Neuronal stem cell (in vitro differentiated cells): Measurements from ENCODE around the gene STK32B.

Experiments
- DNase-seq: peaks from one replicate; pipeline ENCODE4 v3.0.0-alpha.2; 2013; ENCODE audit warnings: low spot score
- H2AFZ ChIP-seq: one replicate; pipeline ENCODE4 v1.6.1; 2013; ENCODE audit warnings: mild to moderate bottlenecking, low read length, inconsistent platforms
- H2AK5ac ChIP-seq: 2 replicates; pipeline ENCODE4 v1.6.1; 2013; ENCODE audit warnings: low read depth, mild to moderate bottlenecking, inconsistent platforms, low read length, moderate library complexity, mixed read lengths
- H2BK120ac ChIP-seq: 2 replicates; pipeline ENCODE4 v1.6.1; 2013; ENCODE audit warnings: low read depth, mild to moderate bottlenecking, inconsistent platforms, low read length, moderate library complexity, mixed read lengths
- H2BK12ac ChIP-seq: one replicate; pipeline ENCODE4 v1.6.1; 2013; ENCODE audit warnings: low read length, inconsistent platforms
- H2BK15ac ChIP-seq: 2 replicates; pipeline ENCODE4 v1.6.1; 2013; ENCODE audit warnings: mild to moderate bottlenecking, low read length, inconsistent platforms, mixed read lengths
- H2BK5ac ChIP-seq: one replicate; pipeline ENCODE4 v1.6.1; 2013; ENCODE audit warnings: inconsistent platforms, mild to moderate bottlenecking, low read length, moderate library complexity
- H3K14ac ChIP-seq: one replicate; pipeline ENCODE4 v1.6.1; 2013; ENCODE audit warnings: low read length, inconsistent platforms
- H3K18ac ChIP-seq: 2 replicates; pipeline ENCODE4 v1.6.1; 2013; ENCODE audit warnings: low read length, inconsistent platforms
- H3K23ac ChIP-seq: 2 replicates; pipeline ENCODE4 v1.6.1; 2013; ENCODE audit warnings: low read depth, mild to moderate bottlenecking, mixed read lengths, low read length, inconsistent platforms; ENCODE audit not compliant: poor library complexity
- H3K27ac ChIP-seq: replicated peaks from 3 replicates; pipeline ENCODE4 v1.5.1; 2013; ENCODE audit warnings: low read length, inconsistent platforms
- H3K27me3 ChIP-seq, 3 experiments: 2 replicates each; pipeline ENCODE4 v1.6.1; 2013; ENCODE audit warnings: low read length in 3 of 3, mild to moderate bottlenecking in 2 of 3, inconsistent platforms in 1 of 3, low read depth in 1 of 3, mixed read lengths in 1 of 3, moderate library complexity in 1 of 3; ENCODE audit not compliant: control insufficient read depth in 3 of 3, insufficient read depth in 3 of 3
- H3K36me3 ChIP-seq, 2 donors: replicated peaks in 1 of 2; 2 replicates each; pipeline ENCODE4 v1.6.1; 2013; ENCODE audit warnings: low read length in 2 of 2; ENCODE audit not compliant: control insufficient read depth in 2 of 2, insufficient read depth in 2 of 2
- H3K4ac ChIP-seq: 2 replicates; pipeline ENCODE4 v1.6.1; 2013; ENCODE audit warnings: inconsistent platforms, mild to moderate bottlenecking, low read length, moderate library complexity
- H3K4me1 ChIP-seq, 2 donors: 1 replicate in 1 of 2; 2 replicates in 1 of 2; pipeline ENCODE4 v1.6.1; 2013; ENCODE audit warnings: low read length in 2 of 2, low read depth in 1 of 2; ENCODE audit not compliant: control insufficient read depth in 2 of 2, insufficient read depth in 1 of 2
- H3K4me2 ChIP-seq: one replicate; pipeline ENCODE4 v1.6.1; 2013; ENCODE audit warnings: mild to moderate bottlenecking, low read length, inconsistent platforms; ENCODE audit not compliant: insufficient read depth, poor library complexity, severe bottlenecking
- H3K4me3 ChIP-seq, 2 donors: 2 replicates each; pipeline ENCODE4 v1.5.1; 2013; ENCODE audit warnings: low read length in 2 of 2, mild to moderate bottlenecking in 2 of 2, inconsistent platforms in 1 of 2, moderate library complexity in 1 of 2
- H3K79me1 ChIP-seq: one replicate; pipeline ENCODE4 v1.6.1; 2013; ENCODE audit warnings: low read depth, mild to moderate bottlenecking, inconsistent platforms, low read length, moderate library complexity
- H3K9ac ChIP-seq: one replicate; pipeline ENCODE4 v1.6.1; 2013; ENCODE audit warnings: mild to moderate bottlenecking, low read depth, low read length, inconsistent platforms; ENCODE audit not compliant: poor library complexity
- H3K9me3 ChIP-seq, 2 donors: replicated peaks in 1 of 2; 2 replicates each; pipeline versions ENCODE3 to v1.6.1; 2013; ENCODE audit warnings: low read length in 2 of 2, mild to moderate bottlenecking in 2 of 2, inconsistent platforms in 1 of 2, low read depth in 1 of 2, mixed read lengths in 1 of 2, moderate library complexity in 1 of 2; ENCODE audit not compliant: control insufficient read depth in 2 of 2, insufficient read depth in 1 of 2
- H4K8ac ChIP-seq: one replicate; pipeline ENCODE4 v1.6.1; 2013; ENCODE audit warnings: low read depth, mild to moderate bottlenecking, inconsistent platforms, low read length, moderate library complexity
- H4K91ac ChIP-seq: one replicate; pipeline ENCODE4 v1.6.1; 2013; ENCODE audit warnings: low read length, low read depth, mild to moderate bottlenecking, inconsistent platforms; ENCODE audit not compliant: poor library complexity
- WGBS, 2 donors: extraction: QIAGEN DNeasy Blood & Tissue Kit; methylation state at CpG; one replicate each; pipeline ENCODE4 v1.1.7; 2013; ENCODE audit warnings: missing lambda C conversion rate in 2 of 2, mixed read lengths in 1 of 2; ENCODE audit not compliant: insufficient read length in 2 of 2, insufficient replicate concordance in 1 of 2; ENCODE audit errors: extremely low coverage in 2 of 2; 5-methylcytosine and 5-hydroxymethylcytosine counted together

STK32B gene

GRCh38 chr4:5371415-5372190 is 320.3 kb downstream of the STK32B start:
- H3K27ac ChIP-seq, result no peak overlapping the region
- no peaks in the 10 kb centered on the region for H3K79me1 ChIP-seq
- no peak overlapping the region for H3K18ac ChIP-seq
- H4K8ac ChIP-seq, result no peak overlapping the region
- no peak overlapping the region for H2BK5ac ChIP-seq
- H3K4me1 ChIP-seq, result peaks cover 0 to 2% of the 10 kb centered on the region in 2 donors
- H3K27me3 ChIP-seq, result no peaks in the 10 kb centered on the region
- H3K9ac ChIP-seq, result no peak overlapping the region
- DNase-seq, result no peak
- no peak overlapping the region for H2BK15ac ChIP-seq
- no CpG with 5 or more reads among the region's 8 CpGs for WGBS, 2 donors
- H3K9me3 ChIP-seq, result no peaks in the 10 kb centered on the region
- no peak overlapping the region for H3K4me3 ChIP-seq
- no peak overlapping the region for H3K14ac ChIP-seq
- H3K4ac ChIP-seq, result no peak overlapping the region
- H2AFZ ChIP-seq, result no peak overlapping the region
- no peak overlapping the region for H2BK12ac ChIP-seq
- no peaks in the 10 kb centered on the region for H3K36me3 ChIP-seq
- H2BK120ac ChIP-seq, result no peak overlapping the region
- H3K23ac ChIP-seq, result no peak overlapping the region
- H2AK5ac ChIP-seq, result no peak overlapping the region
- no peak overlapping the region for H3K4me2 ChIP-seq
- H4K91ac ChIP-seq, result no peak overlapping the region

DNA sequence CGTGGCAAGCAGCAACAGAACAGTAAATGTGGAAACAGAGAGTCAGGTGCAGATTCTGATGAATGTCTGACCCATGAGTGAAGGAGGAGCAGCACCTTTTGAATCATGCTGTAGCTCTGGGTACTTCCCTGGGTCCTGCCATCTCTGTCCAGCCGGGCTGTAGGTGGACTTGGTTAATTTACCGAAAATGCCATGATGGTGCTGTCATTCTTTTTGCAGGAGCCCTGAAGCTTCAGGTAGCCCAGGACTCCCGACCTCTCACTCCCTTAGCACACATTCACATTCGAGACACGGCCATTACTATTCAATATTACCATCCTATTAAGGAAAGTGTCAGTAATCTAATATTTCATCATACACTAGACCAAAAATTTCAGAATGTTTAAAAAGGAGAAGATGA is 320.9 kb downstream of the STK32B start:
- H2BK5ac ChIP-seq, result no peak overlapping the region
- no peaks in the 10 kb centered on the region for H3K27me3 ChIP-seq
- H3K79me1 ChIP-seq, result no peaks in the 10 kb centered on the region
- no peak overlapping the region for H3K9ac ChIP-seq
- no peaks in the 10 kb centered on the region for H3K36me3 ChIP-seq
- no peaks in the 10 kb centered on the region for H3K9me3 ChIP-seq
- no peak overlapping the region for H4K8ac ChIP-seq
- no peak overlapping the region for H2AFZ ChIP-seq
- H3K4me3 ChIP-seq, result no peak overlapping the region
- no peak overlapping the region for H2BK12ac ChIP-seq
- no CpG with 5 or more reads among the region's 6 CpGs for WGBS, 2 donors
- H2BK15ac ChIP-seq, result no peak overlapping the region
- H3K14ac ChIP-seq, result no peak overlapping the region
- no peak overlapping the region for H3K27ac ChIP-seq
- DNase-seq, result no peak
- H4K91ac ChIP-seq, result no peak overlapping the region
- H3K23ac ChIP-seq, result no peak overlapping the region
- H3K4me1 ChIP-seq, result no peaks in the 10 kb centered on the region
- H2AK5ac ChIP-seq, result no peak overlapping the region
- no peak overlapping the region for H3K18ac ChIP-seq
- H3K4me2 ChIP-seq, result no peak overlapping the region
- H2BK120ac ChIP-seq, result no peak overlapping the region
- H3K4ac ChIP-seq, result no peak overlapping the region

GRCh38 chr4:5373327-5373726 is 322.0 kb downstream of the STK32B start:
- Histone ChIP-seq H3K4me3 (no peak overlapping the region), H2BK5ac (no peak overlapping the region), H3K18ac (no peak overlapping the region), H3K4me1 (no peaks in the 10 kb centered on the region), H3K79me1 (no peaks in the 10 kb centered on the region), H2BK15ac (no peak overlapping the region), H3K14ac (no peak overlapping the region), H4K91ac (no peak overlapping the region), H2BK12ac (no peak overlapping the region), H3K9ac (no peak overlapping the region), H2BK120ac (no peak overlapping the region), H4K8ac (no peak overlapping the region), H3K4ac (no peak overlapping the region), H2AFZ (no peak overlapping the region), H3K27ac (no peak overlapping the region), H3K23ac (no peak overlapping the region), H3K4me2 (no peak overlapping the region), H3K36me3 (no peaks in the 10 kb centered on the region), H3K9me3 (peaks cover 0 to 2% of the 10 kb centered on the region in 2 donors), H3K27me3 (no peaks in the 10 kb centered on the region), H2AK5ac (no peak overlapping the region)
- DNase-seq, result no peak
- no CpG with 5 or more reads among the region's 4 CpGs for WGBS, 2 donors

- H3K36me3 ChIP-seq, result no peaks in the 10 kb centered on the region
- no peak overlapping the region for H2BK5ac ChIP-seq
- H3K18ac ChIP-seq, result no peak overlapping the region
- H3K9me3 ChIP-seq, result peaks cover 0 to 2% of the 10 kb centered on the region in 2 donors
- no peak overlapping the region for H2BK15ac ChIP-seq
- H4K8ac ChIP-seq, result no peak overlapping the region
- no peak overlapping the region for H2AK5ac ChIP-seq
- H2BK120ac ChIP-seq, result no peak overlapping the region
- no peak overlapping the region for H2BK12ac ChIP-seq
- no peak overlapping the region for H3K23ac ChIP-seq
- no peak overlapping the region for H2AFZ ChIP-seq
- H3K4me2 ChIP-seq, result no peak overlapping the region
- no peak overlapping the region for H3K9ac ChIP-seq
- H3K27me3 ChIP-seq, result no peaks in the 10 kb centered on the region
- no CpG with 5 or more reads among the region's 7 CpGs for WGBS, 2 donors
- H3K4ac ChIP-seq, result no peak overlapping the region
- H3K27ac ChIP-seq, result no peak overlapping the region
- no peak overlapping the region for H3K4me3 ChIP-seq
- DNase-seq, result no peak
- H3K79me1 ChIP-seq, result no peaks in the 10 kb centered on the region
- H4K91ac ChIP-seq, result no peak overlapping the region
- H3K4me1 ChIP-seq, result no peaks in the 10 kb centered on the region
- no peak overlapping the region for H3K14ac ChIP-seq
These were observed 323.3 kb downstream of the STK32B start for GRCh38 chr4:5374592-5374991.
